ENCODE measurements around the gene SSTR3. TPM values are rescaled to one million over a fixed set of nuclear protein-coding genes. Genes with fewer than 3 reads are reported as not detected.

The SSTR3 gene
- total RNA-seq, 1 experiment from 2014 or later, result 0.08 TPM

DNA sequence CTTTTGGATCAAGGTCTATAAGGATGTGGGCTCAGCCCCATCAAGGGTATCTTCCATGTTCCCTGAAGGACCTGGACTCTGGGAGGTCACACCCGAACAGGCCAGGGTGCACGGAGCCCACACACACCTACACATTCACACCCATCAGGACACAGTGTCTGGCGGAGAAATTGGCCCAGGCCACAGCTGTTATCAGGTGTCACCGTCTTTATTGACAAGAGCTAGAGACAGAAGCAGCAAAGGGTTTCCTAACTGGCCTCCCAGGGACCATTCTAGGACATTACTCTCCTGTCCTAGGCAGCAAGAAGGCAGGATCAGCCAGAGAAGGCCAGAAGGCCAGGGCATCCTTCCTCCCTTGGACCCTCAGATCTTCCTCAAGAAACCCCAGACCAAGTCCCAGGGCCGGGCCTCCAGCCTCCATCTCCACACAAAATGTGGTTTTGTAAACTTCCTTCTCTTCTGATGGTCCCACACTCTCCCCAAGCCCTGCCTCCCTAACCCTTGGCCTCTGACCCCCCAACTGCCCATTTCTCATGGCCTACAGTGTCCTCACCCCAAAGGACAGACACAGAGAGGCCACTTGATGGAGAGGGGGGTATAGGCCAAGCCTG, 8.1 kb downstream of the SSTR3 start:
- no peak for ATAC-seq
- no peak for DNase-seq (ENCODE audit: low read depth, low spot score)
- Histone ChIP-seq H3K27ac (ENCODE audit: low read length) (no peak overlapping the region), H3K9me3 (ENCODE audit: control insufficient read depth, insufficient read depth, low read depth, low read length) (no peaks in the 10 kb centered on the region), H3K36me3 (ENCODE audit: control insufficient read depth, insufficient read depth, low read length) (no peaks in the 10 kb centered on the region), H3K4me1 (ENCODE audit: control insufficient read depth, insufficient read depth, low read length) (peaks cover 6% of the 10 kb centered on the region), H3K27me3 (ENCODE audit: control insufficient read depth, insufficient read depth, low read length) (no peaks in the 10 kb centered on the region), H3K4me3 (ENCODE audit: low read depth in 2 of 2, low read length in 2 of 2) (no peak overlapping the region)
- BruUV-seq (replicated peaks), result no TSS peak
- in situ Hi-C loops (cut with HindIII; ENCODE audit: low pct_unique_long_range_greater_than_20kb, low sequenced_read_pairs), result no loop called here
- ChIA-PET CTCF (no interaction called here), POLR2A (no interaction called here)
- intact Hi-C loops (cut with micrococcal nuclease; ENCODE audit: unreplicated experiment), result no loop called here
- TF ChIP-seq SIN3A (IDR thresholded peaks at IDR 0.05; ENCODE audit: borderline replicate concordance, insufficient read depth, low read depth, low read length), result no peak
- no peak for TF ChIP-seq POLR2AphosphoS5 (IDR thresholded peaks at IDR 0.05; ENCODE audit: low read depth, low read length)
- TF ChIP-seq TCF7L2 (IDR thresholded peaks at IDR 0.05; ENCODE audit: low read depth, low read length), result no peak
- TF ChIP-seq, protein P1, sequence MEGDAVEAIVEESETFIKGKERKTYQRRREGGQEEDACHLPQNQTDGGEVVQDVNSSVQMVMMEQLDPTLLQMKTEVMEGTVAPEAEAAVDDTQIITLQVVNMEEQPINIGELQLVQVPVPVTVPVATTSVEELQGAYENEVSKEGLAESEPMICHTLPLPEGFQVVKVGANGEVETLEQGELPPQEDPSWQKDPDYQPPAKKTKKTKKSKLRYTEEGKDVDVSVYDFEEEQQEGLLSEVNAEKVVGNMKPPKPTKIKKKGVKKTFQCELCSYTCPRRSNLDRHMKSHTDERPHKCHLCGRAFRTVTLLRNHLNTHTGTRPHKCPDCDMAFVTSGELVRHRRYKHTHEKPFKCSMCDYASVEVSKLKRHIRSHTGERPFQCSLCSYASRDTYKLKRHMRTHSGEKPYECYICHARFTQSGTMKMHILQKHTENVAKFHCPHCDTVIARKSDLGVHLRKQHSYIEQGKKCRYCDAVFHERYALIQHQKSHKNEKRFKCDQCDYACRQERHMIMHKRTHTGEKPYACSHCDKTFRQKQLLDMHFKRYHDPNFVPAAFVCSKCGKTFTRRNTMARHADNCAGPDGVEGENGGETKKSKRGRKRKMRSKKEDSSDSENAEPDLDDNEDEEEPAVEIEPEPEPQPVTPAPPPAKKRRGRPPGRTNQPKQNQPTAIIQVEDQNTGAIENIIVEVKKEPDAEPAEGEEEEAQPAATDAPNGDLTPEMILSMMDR (IDR thresholded peaks at IDR 0.05), result no peak
- TF ChIP-seq, protein P2, sequence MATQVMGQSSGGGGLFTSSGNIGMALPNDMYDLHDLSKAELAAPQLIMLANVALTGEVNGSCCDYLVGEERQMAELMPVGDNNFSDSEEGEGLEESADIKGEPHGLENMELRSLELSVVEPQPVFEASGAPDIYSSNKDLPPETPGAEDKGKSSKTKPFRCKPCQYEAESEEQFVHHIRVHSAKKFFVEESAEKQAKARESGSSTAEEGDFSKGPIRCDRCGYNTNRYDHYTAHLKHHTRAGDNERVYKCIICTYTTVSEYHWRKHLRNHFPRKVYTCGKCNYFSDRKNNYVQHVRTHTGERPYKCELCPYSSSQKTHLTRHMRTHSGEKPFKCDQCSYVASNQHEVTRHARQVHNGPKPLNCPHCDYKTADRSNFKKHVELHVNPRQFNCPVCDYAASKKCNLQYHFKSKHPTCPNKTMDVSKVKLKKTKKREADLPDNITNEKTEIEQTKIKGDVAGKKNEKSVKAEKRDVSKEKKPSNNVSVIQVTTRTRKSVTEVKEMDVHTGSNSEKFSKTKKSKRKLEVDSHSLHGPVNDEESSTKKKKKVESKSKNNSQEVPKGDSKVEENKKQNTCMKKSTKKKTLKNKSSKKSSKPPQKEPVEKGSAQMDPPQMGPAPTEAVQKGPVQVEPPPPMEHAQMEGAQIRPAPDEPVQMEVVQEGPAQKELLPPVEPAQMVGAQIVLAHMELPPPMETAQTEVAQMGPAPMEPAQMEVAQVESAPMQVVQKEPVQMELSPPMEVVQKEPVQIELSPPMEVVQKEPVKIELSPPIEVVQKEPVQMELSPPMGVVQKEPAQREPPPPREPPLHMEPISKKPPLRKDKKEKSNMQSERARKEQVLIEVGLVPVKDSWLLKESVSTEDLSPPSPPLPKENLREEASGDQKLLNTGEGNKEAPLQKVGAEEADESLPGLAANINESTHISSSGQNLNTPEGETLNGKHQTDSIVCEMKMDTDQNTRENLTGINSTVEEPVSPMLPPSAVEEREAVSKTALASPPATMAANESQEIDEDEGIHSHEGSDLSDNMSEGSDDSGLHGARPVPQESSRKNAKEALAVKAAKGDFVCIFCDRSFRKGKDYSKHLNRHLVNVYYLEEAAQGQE (IDR thresholded peaks at IDR 0.05; ENCODE audit: insufficient read depth in 1 of 2, low read depth in 2 of 2, low read length in 1 of 2), result no peak

DNA sequence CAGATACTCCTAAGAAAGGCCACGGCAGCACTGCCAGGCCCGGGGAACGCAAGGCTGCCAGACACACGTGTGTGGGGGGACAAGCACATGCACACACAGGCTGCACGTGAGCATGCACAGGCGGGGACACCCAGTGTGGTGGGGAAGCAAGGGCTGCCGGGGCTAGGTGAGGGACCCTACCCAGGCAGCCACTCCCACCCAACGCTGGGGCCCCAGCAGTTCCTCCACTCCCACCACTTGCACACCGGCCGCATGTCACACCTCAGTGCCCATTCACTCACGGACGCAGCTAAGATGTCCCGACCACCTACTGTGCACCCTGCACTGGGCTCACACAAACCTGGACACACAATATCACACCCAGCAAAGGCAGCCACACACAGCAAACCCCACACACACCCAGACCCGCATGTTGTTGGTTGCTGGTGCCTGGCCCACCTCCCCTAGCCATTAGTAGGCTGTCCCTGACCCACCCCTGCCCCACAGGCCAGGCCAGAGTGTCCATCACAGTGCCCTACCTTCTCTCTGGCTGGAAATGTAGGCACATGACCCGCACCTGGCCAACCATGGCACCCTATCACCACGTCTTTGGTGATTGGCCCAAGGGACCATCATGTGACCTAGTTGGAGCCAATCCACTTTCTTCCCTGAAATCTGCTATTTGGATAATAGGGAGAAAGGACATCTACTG, 8.8 kb downstream of the SSTR3 start:
- ChIA-PET CTCF (interaction anchor here (0.6 kb wide), 1 partner anchor 22 kb away, joined by 4 read pairs; no protein-coding TSS in a partner anchor), POLR2A (no interaction called here)
- ATAC-seq (no peak), DNase-seq (ENCODE audit: low read depth, low spot score) (no peak)
- TF ChIP-seq TCF7L2 (IDR thresholded peaks at IDR 0.05; ENCODE audit: low read depth, low read length) (no peak), POLR2AphosphoS5 (IDR thresholded peaks at IDR 0.05; ENCODE audit: low read depth, low read length) (no peak), SIN3A (IDR thresholded peaks at IDR 0.05; ENCODE audit: borderline replicate concordance, insufficient read depth, low read depth, low read length) (no peak)
- TF ChIP-seq, protein P2 (IDR thresholded peaks at IDR 0.05; ENCODE audit: insufficient read depth in 1 of 2, low read depth in 2 of 2, low read length in 1 of 2), result no peak
- TF ChIP-seq, protein P1 (IDR thresholded peaks at IDR 0.05), result no peak
- no peaks in the 10 kb centered on the region for H3K36me3 ChIP-seq (ENCODE audit: control insufficient read depth, insufficient read depth, low read length)
- peaks cover 6% of the 10 kb centered on the region for H3K4me1 ChIP-seq (ENCODE audit: control insufficient read depth, insufficient read depth, low read length)
- H3K4me3 ChIP-seq (ENCODE audit: low read depth in 2 of 2, low read length in 2 of 2), result no peak overlapping the region
- no peaks in the 10 kb centered on the region for H3K9me3 ChIP-seq (ENCODE audit: control insufficient read depth, insufficient read depth, low read depth, low read length)
- in situ Hi-C loops (cut with HindIII; ENCODE audit: low pct_unique_long_range_greater_than_20kb, low sequenced_read_pairs) (no loop called here), intact Hi-C loops (cut with micrococcal nuclease; ENCODE audit: unreplicated experiment) (no loop called here)
- no peaks in the 10 kb centered on the region for H3K27me3 ChIP-seq (ENCODE audit: control insufficient read depth, insufficient read depth, low read length)
- no peak overlapping the region for H3K27ac ChIP-seq (ENCODE audit: low read length)
- BruUV-seq (replicated peaks), result no TSS peak

Data from Panc1 (cell line).